ENCODE measurements around the gene RENBP.
A peak's percentile ranks its signal among the peaks of the same experiment; 100 is the strongest.

RENBP gene

GRCh38 chrX:153974726-153975286 lies 30.4 kb upstream of the RENBP start:
- ChIA-PET POLR2A (interaction anchor here (0.6 kb wide), 1 partner anchor 46 kb away, joined by 3 read pairs; no protein-coding TSS in a partner anchor), CTCF (interaction anchor here (0.5 kb wide), 1 partner anchor 91 kb away, joined by 3 read pairs; no protein-coding TSS in a partner anchor)
- H3K27me3 ChIP-seq (replicated peaks in 2 of 5; ENCODE audit: control insufficient read depth in 4 of 5, insufficient read depth in 5 of 5, low read length in 4 of 5), result peaks cover 0 to under 1% (median 0%) of the 10 kb centered on the region in 5 experiments
- WGBS (ENCODE audit: insufficient coverage), result 80% methylated on average over 3 of the region's 3 CpGs
- peaks cover 0 to 23% (median 20%) of the 10 kb centered on the region in 4 experiments for H3K4me1 ChIP-seq (ENCODE audit: control extremely low read depth in 1 of 4, control insufficient read depth in 4 of 4, insufficient read depth in 4 of 4, low read length in 3 of 4)
- no peak for DNase-seq
- no peaks in the 10 kb centered on the region for H3K9me3 ChIP-seq (ENCODE audit: control extremely low read depth in 1 of 5, control insufficient read depth in 4 of 5, insufficient read depth in 2 of 5, low read depth in 1 of 5, low read length in 4 of 5)
- H3K4me3 ChIP-seq (ENCODE audit: control insufficient read depth in 1 of 7, extremely low read depth in 1 of 7, insufficient read depth in 4 of 7, low read depth in 2 of 7, low read length in 6 of 7), result no peak overlapping the region
- H3K27ac ChIP-seq (ENCODE audit: insufficient read depth in 1 of 2, low read depth in 1 of 2, low read length in 2 of 2, poor library complexity in 1 of 2, severe bottlenecking in 2 of 2), result peak overlapping the region in 1 of 2 experiments; percentile 99
- peaks cover 0 to 1% (median 0%) of the 10 kb centered on the region in 4 experiments for H3K36me3 ChIP-seq (ENCODE audit: control insufficient read depth in 4 of 4, insufficient read depth in 4 of 4, low read length in 3 of 4)

DNA sequence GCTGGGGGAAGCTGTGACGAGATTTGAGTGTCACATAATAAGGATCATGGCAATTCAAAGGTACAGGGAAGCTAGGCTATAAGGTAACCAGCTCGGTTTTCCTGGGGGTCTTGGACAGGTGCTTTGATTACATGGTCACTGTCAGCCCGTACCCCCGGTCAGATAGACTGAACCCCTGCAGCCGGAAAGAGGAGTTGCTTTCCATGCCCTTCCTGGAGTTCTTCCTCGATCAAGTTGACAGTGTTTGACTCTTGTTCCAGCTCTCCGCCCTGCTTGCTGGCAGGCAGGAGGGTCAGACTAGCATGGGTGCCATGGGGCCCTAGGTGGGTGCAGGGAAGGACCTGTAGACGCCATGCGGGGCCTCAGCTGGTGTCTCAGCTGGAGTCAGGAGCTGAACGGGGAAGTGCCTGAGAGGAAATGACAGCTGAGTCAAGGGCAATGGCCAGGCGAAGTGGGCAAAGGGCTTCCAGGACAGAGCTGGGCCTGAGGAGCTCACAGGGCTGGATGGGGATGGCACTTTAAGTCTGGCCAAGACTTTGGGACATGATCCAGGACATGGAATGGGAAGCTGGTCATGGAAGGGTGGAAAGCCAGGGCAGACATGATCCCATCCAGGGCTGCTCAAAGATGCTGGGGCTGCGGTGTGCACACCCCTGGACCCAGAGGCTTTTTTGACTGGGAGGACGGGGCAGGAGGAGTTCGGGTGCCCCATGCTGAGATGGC lies 29.7 kb upstream of the RENBP start:
- no peaks in the 10 kb centered on the region for H3K9me3 ChIP-seq (ENCODE audit: control extremely low read depth in 1 of 5, control insufficient read depth in 4 of 5, insufficient read depth in 2 of 5, low read depth in 1 of 5, low read length in 4 of 5)
- H3K27me3 ChIP-seq (replicated peaks in 2 of 5; ENCODE audit: control insufficient read depth in 4 of 5, insufficient read depth in 5 of 5, low read length in 4 of 5), result peaks cover 0 to 7% (median 0%) of the 10 kb centered on the region in 5 experiments
- no peak for DNase-seq
- peak overlapping the region in 1 of 7 experiments; percentile 94 for H3K4me3 ChIP-seq (ENCODE audit: control insufficient read depth in 1 of 7, extremely low read depth in 1 of 7, insufficient read depth in 4 of 7, low read depth in 2 of 7, low read length in 6 of 7)
- 80% methylated on average over 12 of the region's 14 CpGs for WGBS (ENCODE audit: insufficient coverage)
- peak overlapping the region in 1 of 2 experiments; percentile 99 for H3K27ac ChIP-seq (ENCODE audit: insufficient read depth in 1 of 2, low read depth in 1 of 2, low read length in 2 of 2, poor library complexity in 1 of 2, severe bottlenecking in 2 of 2)
- peaks cover 0 to 7% (median 0%) of the 10 kb centered on the region in 4 experiments for H3K36me3 ChIP-seq (ENCODE audit: control insufficient read depth in 4 of 4, insufficient read depth in 4 of 4, low read length in 3 of 4)
- ChIA-PET CTCF (interaction anchor here (0.5 to 1.4 kb wide), 3 partner anchors 28 to 92 kb away, joined by 3 read pairs; no protein-coding TSS in a partner anchor), POLR2A (interaction anchor here (1.2 kb wide), 1 partner anchor 28 kb away, joined by 4 read pairs; no protein-coding TSS in a partner anchor)
- peaks cover 0 to 30% (median 27%) of the 10 kb centered on the region in 4 experiments for H3K4me1 ChIP-seq (ENCODE audit: control extremely low read depth in 1 of 4, control insufficient read depth in 4 of 4, insufficient read depth in 4 of 4, low read length in 3 of 4)

DNA sequence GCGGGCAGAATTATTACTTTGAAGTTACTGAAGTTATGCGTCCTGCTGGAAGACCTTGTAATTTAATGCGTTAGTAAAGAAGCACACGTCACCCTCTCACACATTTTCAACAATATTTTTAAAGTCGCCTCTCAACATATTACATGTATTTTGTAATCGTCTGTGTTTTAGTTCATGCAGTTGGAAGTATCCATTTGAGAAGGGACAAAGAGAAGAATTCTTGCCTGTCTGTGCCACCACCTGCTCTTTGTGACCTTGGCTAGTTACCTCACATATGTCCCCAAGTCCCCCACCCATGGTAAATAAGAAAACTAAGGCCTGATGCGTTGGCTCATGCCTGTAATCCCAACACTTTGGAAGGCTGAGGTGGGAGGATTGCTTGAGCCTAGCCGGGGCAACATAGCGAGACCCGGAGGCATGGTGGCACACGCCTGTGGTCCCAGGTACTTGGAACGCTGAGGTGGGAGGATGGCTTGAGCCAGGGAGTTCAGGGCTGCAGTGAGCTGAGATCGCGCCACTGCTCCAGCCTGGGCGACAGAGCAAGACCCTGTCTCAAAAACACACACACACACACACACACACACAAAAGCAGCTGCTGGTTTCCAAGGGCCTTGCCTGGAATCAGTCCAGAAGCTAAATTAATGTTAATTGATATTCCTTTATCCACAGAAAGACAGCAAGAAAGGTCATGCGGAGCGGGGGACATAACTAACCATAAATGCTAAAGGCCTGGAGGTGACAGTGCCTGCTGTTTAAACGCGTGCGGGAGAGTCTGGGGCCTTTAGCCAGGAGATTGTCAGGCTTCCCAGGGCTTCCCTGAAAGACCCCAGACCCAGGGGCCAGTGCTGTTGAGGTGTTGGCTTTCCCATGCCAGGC lies 28.9 kb upstream of the RENBP start:
- 84% methylated on average over 10 of the region's 20 CpGs for WGBS (ENCODE audit: insufficient coverage)
- Histone ChIP-seq H3K27me3 (replicated peaks in 2 of 5; ENCODE audit: control insufficient read depth in 4 of 5, insufficient read depth in 5 of 5, low read length in 4 of 5) (peaks cover 0 to 12% (median 0%) of the 10 kb centered on the region in 5 experiments), H3K4me3 (ENCODE audit: control insufficient read depth in 1 of 7, extremely low read depth in 1 of 7, insufficient read depth in 4 of 7, low read depth in 2 of 7, low read length in 6 of 7) (peak overlapping the region in 6 of 7 experiments; percentile 67 to 96 (median 90)), H3K27ac (ENCODE audit: insufficient read depth in 1 of 2, low read depth in 1 of 2, low read length in 2 of 2, poor library complexity in 1 of 2, severe bottlenecking in 2 of 2) (peak overlapping the region; percentile 54 to 99), H3K36me3 (ENCODE audit: control insufficient read depth in 4 of 4, insufficient read depth in 4 of 4, low read length in 3 of 4) (peaks cover 0 to 7% (median under 1%) of the 10 kb centered on the region in 4 experiments), H3K4me1 (ENCODE audit: control extremely low read depth in 1 of 4, control insufficient read depth in 4 of 4, insufficient read depth in 4 of 4, low read length in 3 of 4) (peaks cover 2 to 37% (median 35%) of the 10 kb centered on the region in 4 experiments), H3K9me3 (ENCODE audit: control extremely low read depth in 1 of 5, control insufficient read depth in 4 of 5, insufficient read depth in 2 of 5, low read depth in 1 of 5, low read length in 4 of 5) (no peaks in the 10 kb centered on the region)
- DNase-seq, result no peak
- POLR2A ChIA-PET, result interaction anchor here (1.2 kb wide), 1 partner anchor 29 kb away, joined by 4 read pairs; no protein-coding TSS in a partner anchor
- CTCF ChIA-PET, result interaction anchor here (0.9 to 1.4 kb wide), 2 partner anchors 29 to 39 kb away, joined by 3 read pairs; no protein-coding TSS in a partner anchor

- 18% methylated on average over 87 of the region's 103 CpGs for WGBS (ENCODE audit: insufficient coverage)
- peak within 1 kb of the TSS; percentile 80 to 97 (median 93) for H3K4me3 ChIP-seq (ENCODE audit: control insufficient read depth in 1 of 7, extremely low read depth in 1 of 7, insufficient read depth in 4 of 7, low read depth in 2 of 7, low read length in 6 of 7)
- no peaks in the 10 kb centered on the region for H3K9me3 ChIP-seq (ENCODE audit: control extremely low read depth in 1 of 5, control insufficient read depth in 4 of 5, insufficient read depth in 2 of 5, low read depth in 1 of 5, low read length in 4 of 5)
- H3K27ac ChIP-seq (ENCODE audit: insufficient read depth in 1 of 2, low read depth in 1 of 2, low read length in 2 of 2, poor library complexity in 1 of 2, severe bottlenecking in 2 of 2), result peak within 1 kb of the TSS; percentile 98 to 99
- ChIA-PET CTCF (no interaction called here), POLR2A (interaction anchor here (1.9 to 2.2 kb wide), 2 partner anchors 30 to 46 kb away, joined by 7 to 11 read pairs; partner anchors contain the start of gene ARHGAP4)
- peaks cover 0 to 7% (median under 1%) of the 10 kb centered on the region in 4 experiments for H3K36me3 ChIP-seq (ENCODE audit: control insufficient read depth in 4 of 4, insufficient read depth in 4 of 4, low read length in 3 of 4)
- peaks cover 10 to 45% (median 43%) of the 10 kb centered on the region in 4 experiments for H3K4me1 ChIP-seq (ENCODE audit: control extremely low read depth in 1 of 4, control insufficient read depth in 4 of 4, insufficient read depth in 4 of 4, low read length in 3 of 4)
- peak; percentile 79 to 94 (median 92) for DNase-seq
- H3K27me3 ChIP-seq (replicated peaks in 2 of 5; ENCODE audit: control insufficient read depth in 4 of 5, insufficient read depth in 5 of 5, low read length in 4 of 5), result peaks cover 0 to 13% (median 0%) of the 10 kb centered on the region in 5 experiments
Measured at GRCh38 chrX:153972368-153973126, 28.1 kb upstream of the RENBP start, which contains the start of gene TMEM187. Gene TMEM187 (plus strand): TSS chrX:153972754. CDS start chrX:153982063, 9,309 bp downstream.

GRCh38 chrX:153971450-153972367 lies 27.3 kb upstream of the RENBP start, which contains the start of gene HCFC1:
Gene HCFC1 (minus strand): TSS chrX:153971818. CDS start chrX:153970840, 978 bp downstream.
- Histone ChIP-seq H3K4me1 (ENCODE audit: control extremely low read depth in 1 of 4, control insufficient read depth in 4 of 4, insufficient read depth in 4 of 4, low read length in 3 of 4) (peaks cover 13 to 53% (median 51%) of the 10 kb centered on the region in 4 experiments), H3K9me3 (ENCODE audit: control extremely low read depth in 1 of 5, control insufficient read depth in 4 of 5, insufficient read depth in 2 of 5, low read depth in 1 of 5, low read length in 4 of 5) (no peaks in the 10 kb centered on the region)
- CTCF ChIA-PET, result interaction anchor here (4.2 kb wide), 1 partner anchor 46 kb away, joined by 17 read pairs; the partner anchor contains the start of gene ARHGAP4

More at GRCh38 chrX:153971450-153972367, 27.3 kb upstream of the RENBP start, which contains the start of gene HCFC1:
- 14% methylated on average over 89 of the region's 96 CpGs for WGBS (ENCODE audit: insufficient coverage)
- H3K27me3 ChIP-seq (replicated peaks in 2 of 5; ENCODE audit: control insufficient read depth in 4 of 5, insufficient read depth in 5 of 5, low read length in 4 of 5), result peaks cover 0 to 22% (median 0%) of the 10 kb centered on the region in 5 experiments
- H3K36me3 ChIP-seq (ENCODE audit: control insufficient read depth in 4 of 4, insufficient read depth in 4 of 4, low read length in 3 of 4), result peaks cover 0 to 13% (median 2%) of the 10 kb centered on the region in 4 experiments
- H3K4me3 ChIP-seq (ENCODE audit: control insufficient read depth in 1 of 7, extremely low read depth in 1 of 7, insufficient read depth in 4 of 7, low read depth in 2 of 7, low read length in 6 of 7), result peak within 1 kb of the TSS; percentile 80 to 97 (median 93)
- POLR2A ChIA-PET, result interaction anchor here (0.6 to 2.2 kb wide), 5 partner anchors 31 to 525 kb away, joined by 4 to 11 read pairs (median 4); partner anchors contain the start of genes ARHGAP4 and RPL10
- peak within 1 kb of the TSS; percentile 98 to 99 for H3K27ac ChIP-seq (ENCODE audit: insufficient read depth in 1 of 2, low read depth in 1 of 2, low read length in 2 of 2, poor library complexity in 1 of 2, severe bottlenecking in 2 of 2)
- peak; percentile 89 to 96 (median 95) for DNase-seq
